Testis (tissue), 2 donors: Measurements from ENCODE around the gene CACNA2D1.

Source experiments
- CTCF ChIP-seq, 3 experiments: fragments of 450-650 bp in 2 of 3; fragments of 200-600 bp in 1 of 3; sonication (generic) in 1 of 3; IDR thresholded peaks; one replicate each; pipeline ENCODE4 v1.5.1; 2016 to 2019; ENCODE audit warnings: antibody characterized with exemption in 3 of 3, mild to moderate bottlenecking in 2 of 3, moderate library complexity in 1 of 3
- POLR2A ChIP-seq: fragments of 450-650 bp; IDR thresholded peaks from one replicate; pipeline ENCODE4 v1.6.1; 2017; ENCODE audit warnings: antibody characterized with exemption, mild to moderate bottlenecking, moderate library complexity

GRCh38 chr7:82433507-82433906, 10.1 kb downstream of the CACNA2D1 start:
- no peak for TF ChIP-seq CTCF (IDR thresholded peaks at IDR 0.05)
- no peak for TF ChIP-seq POLR2A
